ENCODE data around the gene SLC24A4. TPM values are rescaled to one million over a fixed set of nuclear protein-coding genes. Genes with fewer than 3 reads are reported as not detected.
A peak's percentile ranks its signal among the peaks of the same experiment; 100 is the strongest.

SLC24A4 gene
- total RNA-seq, 1 experiment from 2014 or later = not detected

DNA sequence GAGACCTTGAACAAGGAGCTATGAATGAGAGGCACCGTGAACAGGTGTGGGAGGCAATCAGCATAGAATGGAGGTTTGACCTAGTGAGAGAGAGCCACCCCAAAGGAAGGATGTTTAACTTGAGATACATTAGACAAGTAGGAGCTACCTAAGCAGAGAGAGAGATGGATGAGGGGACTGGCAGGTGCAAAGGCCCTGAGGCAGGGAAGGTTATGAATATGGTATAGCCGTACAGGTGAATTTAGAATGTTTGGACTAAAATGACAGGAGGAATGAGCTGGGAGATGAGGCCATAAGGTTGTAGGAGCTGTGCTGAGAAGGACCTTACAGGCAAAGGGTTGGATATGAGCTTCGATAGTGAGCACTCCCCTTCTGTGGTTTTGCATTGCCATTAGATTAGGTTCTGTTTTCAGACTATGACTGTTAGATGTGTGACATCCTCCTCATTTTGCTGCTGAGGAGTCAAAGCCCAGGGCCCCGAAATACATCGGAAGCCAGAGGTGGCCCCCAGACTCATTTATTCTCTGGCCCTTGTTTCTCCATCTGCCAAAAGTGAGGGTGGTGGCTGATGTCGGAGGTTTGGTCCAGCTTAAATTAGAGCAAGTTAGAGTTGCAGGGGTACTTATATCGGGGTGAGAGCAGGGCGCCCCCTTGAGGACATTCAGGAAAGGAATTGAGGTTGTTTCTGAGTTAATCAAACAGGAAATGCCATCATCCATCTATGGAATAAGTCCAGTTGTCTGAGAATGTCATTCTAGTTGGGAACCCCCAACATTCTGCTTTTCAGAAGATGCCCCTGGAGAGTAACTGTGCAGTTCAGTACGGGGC, 29.4 kb downstream of the SLC24A4 start:
- DNase-seq (ENCODE audit: low read depth) = no peak
- in situ Hi-C loops (cut with HindIII; ENCODE audit: low pct_unique_long_range_greater_than_20kb, low sequenced_read_pairs) = no loop called here

DNA sequence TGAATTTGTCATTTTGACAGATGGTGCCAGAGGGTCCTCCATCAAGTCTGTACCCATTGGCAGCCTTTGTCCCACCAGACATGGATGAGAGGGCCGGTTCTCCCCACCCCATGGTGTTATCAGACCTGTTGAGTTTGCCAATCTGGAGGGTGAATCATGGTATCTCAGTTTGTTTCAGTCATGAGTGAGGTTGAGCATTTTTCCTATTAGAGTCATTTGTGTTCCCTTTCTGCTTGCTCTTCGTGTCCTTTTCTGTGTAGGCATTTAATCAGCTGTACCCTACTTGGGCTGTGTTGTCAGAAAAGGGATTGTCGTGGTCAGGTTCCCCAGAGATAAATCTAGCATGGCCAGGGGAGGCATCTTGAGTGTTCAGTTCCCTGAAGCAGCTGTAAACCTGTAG, 30.5 kb downstream of the SLC24A4 start:
- in situ Hi-C loops (cut with HindIII; ENCODE audit: low pct_unique_long_range_greater_than_20kb, low sequenced_read_pairs) = no loop called here
- DNase-seq (ENCODE audit: low read depth) = no peak

DNA sequence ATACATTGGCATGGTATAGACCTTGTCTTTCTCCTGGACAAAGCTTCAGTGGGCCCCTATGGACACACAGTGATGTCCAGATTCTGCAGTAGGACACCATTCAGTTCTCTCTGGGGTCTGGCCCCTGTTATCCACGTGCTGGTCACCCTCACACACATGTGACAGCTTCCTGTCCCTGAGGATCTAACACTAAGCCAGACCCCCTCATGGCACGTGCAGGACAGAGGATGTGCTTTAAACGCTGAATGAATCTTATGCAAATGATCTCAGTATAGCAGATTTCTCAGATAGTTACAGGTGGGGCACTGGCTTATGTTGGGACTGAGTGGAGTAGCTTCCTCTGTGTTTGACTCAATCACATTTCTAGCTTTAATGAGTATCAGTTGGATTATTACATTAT, 33.7 kb downstream of the SLC24A4 start:
- in situ Hi-C loops (cut with HindIII; ENCODE audit: low pct_unique_long_range_greater_than_20kb, low sequenced_read_pairs) = no loop called here
- no peak for DNase-seq (ENCODE audit: low read depth)

DNA sequence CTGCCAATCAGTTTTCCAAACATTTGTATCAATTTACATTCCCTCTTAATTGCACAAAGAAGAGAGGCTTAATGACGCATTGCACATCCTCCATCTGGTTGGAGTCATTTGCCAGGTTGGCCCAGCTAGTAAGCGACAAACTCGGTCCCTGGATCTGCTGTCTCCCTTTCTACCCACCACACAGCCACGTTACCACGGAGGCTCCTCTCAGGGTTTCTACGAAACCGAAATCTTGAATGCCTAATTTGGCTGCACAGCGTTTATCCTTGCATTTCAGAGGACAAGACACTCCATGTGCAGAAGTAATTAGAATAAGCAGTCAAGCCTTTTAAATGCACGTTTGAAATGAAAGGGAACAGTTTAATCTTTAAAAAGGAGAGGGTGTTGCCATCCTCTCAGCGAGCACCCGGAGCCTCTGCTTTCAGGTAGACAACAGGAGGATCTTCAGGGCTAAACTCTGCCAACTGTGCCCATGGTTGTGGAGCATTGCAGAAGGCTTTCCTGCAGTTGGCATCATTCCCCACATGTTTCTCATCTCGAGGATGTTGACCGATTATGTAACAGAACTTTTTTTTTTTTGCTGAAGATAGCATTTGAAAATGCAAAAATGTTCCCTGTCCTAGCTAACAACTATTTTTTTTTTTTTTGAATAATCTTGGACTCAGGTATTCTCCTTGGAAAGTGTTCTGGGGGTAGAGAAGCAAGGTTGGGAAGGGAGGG, 37.8 kb downstream of the SLC24A4 start:
- no peak for DNase-seq (ENCODE audit: low read depth)
- in situ Hi-C loops (cut with HindIII; ENCODE audit: low pct_unique_long_range_greater_than_20kb, low sequenced_read_pairs) = no loop called here

DNA sequence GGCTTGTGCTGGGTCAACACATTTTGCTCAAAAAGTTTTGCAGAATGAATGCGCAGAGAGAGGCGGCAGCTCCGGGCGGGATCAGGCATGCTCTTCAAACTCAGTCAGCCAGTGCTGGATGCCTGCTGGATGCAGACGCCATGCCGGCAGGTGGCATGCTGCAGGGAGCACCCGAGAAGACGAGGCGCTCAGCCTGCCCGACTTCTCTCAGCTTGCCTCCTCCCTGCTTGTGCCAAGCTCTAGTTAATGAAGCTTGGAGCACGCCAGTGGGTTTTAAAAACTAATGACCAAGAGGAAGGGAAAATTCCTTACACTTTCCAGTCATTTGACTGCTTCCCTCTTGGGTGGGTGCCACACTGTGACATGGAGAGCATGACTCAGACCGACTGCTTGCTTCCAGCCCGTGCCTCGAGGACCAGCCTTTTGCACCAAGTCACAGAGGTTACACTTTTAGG, 39.8 kb downstream of the SLC24A4 start:
- in situ Hi-C loops (cut with HindIII; ENCODE audit: low pct_unique_long_range_greater_than_20kb, low sequenced_read_pairs) = no loop called here
- DNase-seq (ENCODE audit: low read depth) = peak; percentile 81

DNA sequence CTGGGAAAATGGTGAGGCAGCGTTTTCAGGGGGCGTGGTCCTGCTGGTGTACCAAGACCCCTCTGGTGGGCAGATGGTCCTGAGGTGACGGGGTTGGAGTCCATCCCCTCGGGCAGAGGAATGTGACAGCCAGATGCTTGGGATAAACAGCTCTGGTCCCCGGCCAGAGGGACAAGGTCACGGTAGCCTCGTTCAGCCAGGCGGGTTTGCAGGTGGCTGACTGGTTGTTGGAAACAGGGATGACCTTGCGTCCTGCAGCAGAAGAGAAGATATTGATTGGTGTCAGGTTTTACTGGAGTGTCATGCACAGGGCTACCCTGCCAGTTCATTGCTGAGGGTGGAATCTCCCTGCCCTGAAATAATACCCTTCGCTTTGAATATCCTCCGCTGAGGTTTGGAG, 43.3 kb downstream of the SLC24A4 start:
- in situ Hi-C loops (cut with HindIII; ENCODE audit: low pct_unique_long_range_greater_than_20kb, low sequenced_read_pairs) = no loop called here
- no peak for DNase-seq (ENCODE audit: low read depth)

DNA sequence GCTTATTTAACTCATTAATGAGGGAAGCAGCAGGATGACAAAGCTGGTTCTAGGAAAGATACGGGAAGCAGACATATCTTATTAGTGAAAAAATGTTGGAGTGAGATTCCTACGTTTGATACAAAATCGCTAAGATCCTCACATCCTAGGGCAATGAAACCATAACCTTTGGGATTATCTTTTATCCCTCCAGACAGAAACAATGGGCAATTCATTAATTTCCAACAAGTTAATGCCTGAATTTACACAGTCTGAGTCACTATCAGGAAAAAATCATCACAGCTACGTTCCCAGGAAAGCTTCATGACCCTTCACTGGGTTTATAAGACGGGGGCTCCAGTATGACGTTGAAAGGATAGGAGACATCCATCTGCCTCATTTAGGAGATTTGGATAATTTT, 45.0 kb downstream of the SLC24A4 start:
- DNase-seq (ENCODE audit: low read depth) = no peak
- in situ Hi-C loops (cut with HindIII; ENCODE audit: low pct_unique_long_range_greater_than_20kb, low sequenced_read_pairs) = no loop called here

DNA sequence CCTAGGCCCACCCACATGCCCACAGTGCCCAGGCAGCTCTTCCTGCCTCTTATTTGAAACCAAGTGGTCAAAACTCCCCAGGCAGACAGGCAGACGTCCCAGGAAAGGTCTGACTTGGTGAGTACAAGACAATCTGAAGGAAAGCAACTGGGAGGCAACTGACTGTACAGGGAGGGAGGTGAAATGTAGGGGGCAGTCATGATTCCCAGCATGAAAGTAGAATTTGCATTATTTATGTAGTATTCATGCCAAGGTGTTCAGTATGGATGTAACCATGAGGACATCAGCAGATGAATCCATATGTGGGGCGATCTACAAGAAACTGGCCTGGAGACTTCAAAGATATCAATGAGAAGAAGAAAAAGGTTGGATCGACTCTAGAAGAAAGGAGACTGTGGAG, 46.1 kb downstream of the SLC24A4 start:
- no peak for DNase-seq (ENCODE audit: low read depth)
- in situ Hi-C loops (cut with HindIII; ENCODE audit: low pct_unique_long_range_greater_than_20kb, low sequenced_read_pairs) = no loop called here

DNA sequence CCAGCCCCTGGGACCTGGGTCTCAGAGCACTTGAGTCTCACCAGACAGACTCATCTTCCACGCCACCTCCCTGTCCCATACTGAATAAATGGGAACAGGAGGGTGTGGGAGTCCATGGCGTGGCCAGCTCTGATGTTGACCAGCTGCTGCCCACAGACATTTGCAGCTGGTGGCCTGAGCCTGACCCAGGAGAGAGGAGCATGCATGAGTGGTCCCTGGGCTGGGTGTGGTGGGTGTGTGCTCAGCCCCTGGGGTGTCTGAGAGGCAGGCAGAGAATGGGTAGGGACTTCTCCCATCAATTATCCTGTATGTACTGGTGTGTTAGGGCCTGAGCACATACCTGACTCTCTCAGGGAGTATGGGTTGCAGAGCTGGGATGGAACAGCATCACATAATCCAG, 49.3 kb downstream of the SLC24A4 start:
- in situ Hi-C loops (cut with HindIII; ENCODE audit: low pct_unique_long_range_greater_than_20kb, low sequenced_read_pairs) = no loop called here
- DNase-seq (ENCODE audit: low read depth) = no peak

DNA sequence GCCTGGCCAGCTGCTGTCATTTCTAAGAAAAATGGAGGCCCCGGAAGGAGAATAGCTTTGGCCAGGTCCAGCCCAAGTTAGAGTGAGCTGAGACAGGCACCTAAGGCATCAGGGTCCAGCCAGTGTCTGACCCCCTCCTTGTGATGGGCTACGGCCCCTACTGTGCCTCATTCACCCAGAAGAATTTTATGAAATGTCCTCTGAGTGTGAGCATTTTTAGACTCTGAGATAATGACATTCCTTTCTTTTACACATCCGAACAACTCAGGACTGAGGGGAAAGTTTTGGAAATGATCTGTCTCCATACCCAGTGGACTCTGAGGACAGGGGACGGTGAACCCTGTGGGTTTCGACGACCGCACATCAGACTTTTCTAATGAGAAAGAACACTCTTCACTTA, 50.4 kb downstream of the SLC24A4 start:
- in situ Hi-C loops (cut with HindIII; ENCODE audit: low pct_unique_long_range_greater_than_20kb, low sequenced_read_pairs) = no loop called here
- DNase-seq (ENCODE audit: low read depth) = no peak

DNA sequence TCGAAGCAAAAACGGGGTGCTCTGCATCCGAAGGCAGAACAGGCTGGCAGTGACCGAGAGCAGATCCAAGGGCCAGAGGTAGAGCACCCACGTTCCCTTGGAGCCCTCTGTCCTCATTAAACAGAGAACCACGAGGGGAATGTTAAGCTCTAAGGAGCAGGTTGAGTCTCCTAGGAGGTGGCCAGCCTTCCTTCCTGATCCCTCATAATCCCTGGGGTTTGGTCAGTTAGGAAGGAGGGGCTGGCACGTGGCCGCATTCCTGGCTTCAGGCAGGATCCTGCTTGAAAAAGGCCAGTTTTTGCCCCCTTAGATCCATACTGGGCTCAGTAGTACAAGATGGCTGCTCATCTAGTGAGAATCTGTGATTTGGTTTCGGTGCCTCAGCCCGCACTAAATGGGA, 57.2 kb downstream of the SLC24A4 start:
- no peak for DNase-seq (ENCODE audit: low read depth)
- in situ Hi-C loops (cut with HindIII; ENCODE audit: low pct_unique_long_range_greater_than_20kb, low sequenced_read_pairs) = no loop called here

DNA sequence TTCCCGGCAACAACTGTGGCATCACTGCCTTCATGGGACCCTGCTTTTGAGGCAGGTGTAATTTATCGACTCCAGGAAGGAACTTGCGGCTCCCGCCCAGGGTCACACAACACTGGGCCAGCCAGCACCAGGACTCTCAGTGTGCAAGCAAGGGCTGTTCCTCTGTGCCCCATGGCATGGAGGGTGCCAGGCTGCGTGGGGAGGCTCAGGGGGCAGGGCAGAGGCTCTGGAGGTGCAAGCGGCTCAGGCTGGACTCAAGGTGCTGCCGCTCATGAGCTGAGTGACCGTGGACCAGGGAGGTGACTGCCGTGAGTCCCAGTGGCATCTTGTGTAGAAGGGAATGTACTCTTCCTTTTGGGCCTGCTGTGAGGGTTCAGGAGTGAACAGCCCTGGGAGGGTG, 57.6 kb downstream of the SLC24A4 start:
- DNase-seq (ENCODE audit: low read depth) = no peak
- in situ Hi-C loops (cut with HindIII; ENCODE audit: low pct_unique_long_range_greater_than_20kb, low sequenced_read_pairs) = no loop called here

DNA sequence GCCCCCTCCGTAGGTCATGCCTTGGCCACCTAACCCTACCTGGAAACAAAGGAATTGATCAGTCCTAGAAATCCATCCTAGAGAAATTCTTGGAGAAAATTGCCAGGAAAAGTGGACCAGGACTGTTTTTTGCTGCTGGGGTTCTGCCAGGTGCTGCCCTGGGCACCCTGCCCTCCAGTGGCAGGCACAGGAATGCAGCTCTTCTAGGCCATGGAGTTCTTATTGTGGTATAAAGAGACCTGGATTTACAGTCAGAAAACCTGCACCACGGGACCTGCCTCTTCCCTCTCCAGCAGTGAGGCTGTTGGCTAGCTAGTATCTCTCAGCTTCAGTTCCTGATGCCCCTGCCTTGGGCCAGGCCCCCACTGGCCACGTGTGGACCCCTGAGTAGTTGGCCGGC, 59.7 kb downstream of the SLC24A4 start:
- in situ Hi-C loops (cut with HindIII; ENCODE audit: low pct_unique_long_range_greater_than_20kb, low sequenced_read_pairs) = no loop called here
- DNase-seq (ENCODE audit: low read depth) = no peak

DNA sequence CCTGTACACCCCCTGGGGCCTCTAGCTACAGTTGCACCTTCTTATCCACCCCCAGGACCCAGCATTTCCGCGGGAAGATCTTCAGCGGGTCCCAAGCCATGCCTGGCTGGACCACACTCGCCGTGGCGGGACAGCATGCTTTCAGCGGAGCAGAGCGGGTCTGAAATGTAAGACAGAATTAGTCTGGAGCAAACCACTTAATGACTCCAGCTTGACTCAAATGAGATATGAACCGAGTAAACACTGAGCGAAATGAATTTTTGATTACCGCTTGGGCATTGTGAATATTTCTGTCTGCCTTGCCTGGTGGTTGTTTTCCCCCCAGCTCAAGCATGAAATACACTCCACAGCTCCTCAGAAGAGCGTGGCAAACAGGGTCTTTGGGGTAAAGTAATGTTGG, 60.8 kb downstream of the SLC24A4 start:
- DNase-seq (ENCODE audit: low read depth) = no peak
- in situ Hi-C loops (cut with HindIII; ENCODE audit: low pct_unique_long_range_greater_than_20kb, low sequenced_read_pairs) = no loop called here

DNA sequence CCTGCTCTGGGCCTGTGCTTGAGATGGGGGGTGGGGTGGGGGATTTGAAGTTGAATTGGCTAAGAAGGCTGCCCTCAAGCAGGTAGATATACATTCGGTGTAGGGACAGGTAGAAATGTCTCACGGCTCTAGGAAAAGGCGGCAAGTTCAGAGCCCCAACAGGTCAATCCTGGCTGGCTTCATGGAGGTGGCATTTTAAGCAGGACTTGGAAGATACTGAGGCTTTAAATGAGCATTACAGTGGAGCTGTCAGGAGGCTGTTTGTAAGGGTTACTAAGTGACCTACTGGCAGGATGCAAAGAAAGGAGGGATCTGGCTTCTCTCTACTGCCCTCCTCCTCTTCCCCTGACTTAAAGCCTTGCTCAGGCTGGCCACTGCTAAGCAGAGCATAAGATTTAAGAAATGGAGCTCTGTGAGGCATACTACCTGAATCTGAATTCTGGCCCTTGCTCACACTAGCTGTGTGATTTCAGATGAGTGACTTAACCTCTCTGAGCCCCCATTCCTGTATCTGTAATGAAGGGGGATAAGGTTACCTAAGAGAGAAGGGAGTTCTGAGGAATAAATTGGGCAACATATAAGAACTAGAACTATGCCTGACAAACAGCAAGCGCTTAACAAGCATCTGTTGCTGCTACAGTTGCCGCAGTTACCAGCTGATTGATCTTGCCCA, 61.6 kb downstream of the SLC24A4 start:
- in situ Hi-C loops (cut with HindIII; ENCODE audit: low pct_unique_long_range_greater_than_20kb, low sequenced_read_pairs) = no loop called here

DNA sequence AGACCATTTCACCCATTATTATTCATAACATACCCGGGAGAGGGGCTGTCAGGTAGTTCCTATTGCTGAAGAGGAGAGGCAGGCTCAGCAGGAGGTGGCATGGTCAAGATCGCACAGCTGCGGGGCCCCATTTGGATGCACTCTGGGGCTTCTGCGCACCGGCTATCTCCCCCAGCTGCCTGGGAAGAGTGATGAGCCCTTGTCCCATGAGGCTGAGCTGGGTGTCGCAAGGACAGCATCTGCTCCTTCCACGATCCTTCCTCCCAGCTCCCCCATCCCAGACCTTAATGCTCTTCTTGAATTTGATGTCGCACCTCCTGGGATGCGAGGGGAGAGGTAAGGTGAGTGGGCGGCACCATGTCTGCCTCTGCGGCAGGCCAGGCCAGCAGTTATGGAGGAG, 62.6 kb downstream of the SLC24A4 start:
- in situ Hi-C loops (cut with HindIII; ENCODE audit: low pct_unique_long_range_greater_than_20kb, low sequenced_read_pairs) = no loop called here
- DNase-seq (ENCODE audit: low read depth) = no peak

More for the DNA sequence above, 61.6 kb downstream of the SLC24A4 start:
- DNase-seq (ENCODE audit: low read depth) = no peak

DNA sequence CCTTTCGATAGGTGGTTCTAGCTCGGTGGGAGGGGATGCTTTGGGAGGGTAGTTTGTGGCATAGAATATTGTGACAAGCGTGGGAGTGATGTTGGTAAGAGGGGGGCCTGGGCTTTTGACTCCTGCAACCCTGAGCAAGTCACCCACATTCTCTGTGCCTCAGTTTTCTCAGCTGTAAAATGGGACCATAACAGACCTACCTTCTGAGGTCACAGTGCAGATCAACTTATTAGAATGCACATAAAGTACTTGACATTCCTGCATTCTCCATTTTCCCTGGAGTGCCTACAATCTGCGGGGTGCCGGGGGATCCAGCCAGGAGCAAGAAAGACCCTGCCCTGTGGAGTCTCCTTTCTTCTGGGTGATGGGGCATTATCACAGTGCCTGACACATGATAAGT, 63.2 kb downstream of the SLC24A4 start:
- no peak for DNase-seq (ENCODE audit: low read depth)
- in situ Hi-C loops (cut with HindIII; ENCODE audit: low pct_unique_long_range_greater_than_20kb, low sequenced_read_pairs) = no loop called here

DNA sequence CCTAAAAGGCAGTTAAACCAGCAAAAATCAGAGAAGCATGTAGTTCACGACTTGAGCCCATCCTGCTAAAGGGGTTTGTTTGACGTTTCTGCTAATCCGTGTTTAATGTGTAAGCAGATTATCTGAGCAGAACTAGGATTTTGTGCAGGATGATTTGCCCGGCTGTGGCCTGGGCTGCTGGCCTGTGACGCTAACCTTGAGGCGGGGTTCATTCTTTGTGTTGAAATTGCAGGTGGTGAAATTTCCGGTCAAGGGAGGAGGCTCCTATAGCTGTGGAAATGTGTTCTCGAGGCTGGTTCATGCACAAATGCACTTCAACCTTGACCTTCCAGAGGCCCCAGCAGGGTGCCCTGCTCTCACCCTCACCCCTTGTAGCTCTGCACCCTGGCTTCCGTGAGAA, 63.7 kb downstream of the SLC24A4 start:
- DNase-seq (ENCODE audit: low read depth) = no peak
- in situ Hi-C loops (cut with HindIII; ENCODE audit: low pct_unique_long_range_greater_than_20kb, low sequenced_read_pairs) = no loop called here

DNA sequence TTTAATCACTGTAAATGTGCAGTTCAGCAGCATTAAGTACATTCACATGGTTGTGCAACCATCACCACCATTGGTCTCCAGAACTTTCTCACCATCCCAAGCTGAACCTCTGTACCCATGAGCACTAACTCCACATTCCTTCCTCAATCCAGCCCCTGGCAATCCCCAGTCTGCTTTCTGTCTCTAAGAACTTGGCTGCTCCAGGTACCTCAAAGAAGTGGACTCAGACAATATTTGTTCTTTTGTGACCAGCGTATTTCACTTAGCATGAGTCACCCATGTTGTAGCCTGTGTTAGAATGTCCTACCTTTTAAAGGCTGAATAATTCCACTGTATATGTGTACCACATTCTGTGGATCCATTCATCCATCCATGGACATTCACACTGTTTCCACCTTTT, 64.6 kb downstream of the SLC24A4 start:
- no peak for DNase-seq (ENCODE audit: low read depth)
- in situ Hi-C loops (cut with HindIII; ENCODE audit: low pct_unique_long_range_greater_than_20kb, low sequenced_read_pairs) = no loop called here

Data from Caki2 (cell line).